H9 (cell line): ENCODE data around the gene TAT. TPM values are rescaled to one million over a fixed set of nuclear protein-coding genes. Genes with fewer than 3 reads are reported as not detected.

ENCODE experiments used
- DNase-seq: peaks from one replicate; pipeline ENCODE4 v3.0.0-alpha.2; 2017
- H2AFZ ChIP-seq: one replicate; pipeline ENCODE4 v1.6.1; 2013; ENCODE audit warnings: mild to moderate bottlenecking, low read length, control low read depth, moderate library complexity
- H2AK5ac ChIP-seq: 2 replicates; pipeline ENCODE4 v1.6.1; 2013; ENCODE audit warnings: low read length, control low read depth, mixed read lengths; ENCODE audit not compliant: insufficient read length
- H2BK120ac ChIP-seq: one replicate; pipeline ENCODE4 v1.6.1; 2013; ENCODE audit warnings: low read depth, mild to moderate bottlenecking, low read length, control low read depth, inconsistent platforms; ENCODE audit not compliant: poor library complexity, severe bottlenecking
- H2BK12ac ChIP-seq: 2 replicates; pipeline ENCODE4 v1.6.1; 2013; ENCODE audit warnings: low read length, control low read depth, mixed read lengths, low read depth; ENCODE audit not compliant: insufficient read length
- H2BK15ac ChIP-seq: 2 replicates; pipeline ENCODE4 v1.6.1; 2013; ENCODE audit warnings: low read depth, low read length, control low read depth
- H2BK20ac ChIP-seq: one replicate; pipeline ENCODE4 v1.6.1; 2013; ENCODE audit warnings: low read depth, mild to moderate bottlenecking, low read length, control low read depth, inconsistent platforms; ENCODE audit not compliant: poor library complexity, severe bottlenecking
- H2BK5ac ChIP-seq: 2 replicates; pipeline ENCODE4 v1.6.1; 2013; ENCODE audit warnings: low read length, control low read depth, mixed read lengths; ENCODE audit not compliant: insufficient read length
- H3K14ac ChIP-seq: 2 replicates; pipeline ENCODE4 v1.6.1; 2013; ENCODE audit warnings: low read length, control low read depth; ENCODE audit not compliant: insufficient read depth
- H3K18ac ChIP-seq: 2 replicates; pipeline ENCODE4 v1.6.1; 2013; ENCODE audit warnings: low read depth, mild to moderate bottlenecking, mixed read lengths, low read length, control low read depth; ENCODE audit not compliant: insufficient read length
- H3K23ac ChIP-seq: 2 replicates; pipeline ENCODE4 v1.6.1; 2013; ENCODE audit warnings: low read length, control low read depth, mixed read lengths, low read depth; ENCODE audit not compliant: insufficient read length
- H3K23me2 ChIP-seq: 2 replicates; pipeline ENCODE4 v1.6.1; 2013; ENCODE audit warnings: low read depth, mild to moderate bottlenecking, mixed read lengths, low read length, control low read depth; ENCODE audit not compliant: insufficient read length, poor library complexity, severe bottlenecking
- H3K27ac ChIP-seq: 2 replicates; pipeline ENCODE4 v1.5.1; 2013; ENCODE audit warnings: low read length, control low read depth, mixed read lengths, low read depth; ENCODE audit not compliant: insufficient read length
- H3K27me3 ChIP-seq: 2 replicates; pipeline ENCODE4 v1.6.1; 2013; ENCODE audit warnings: low read length, control low read depth, inconsistent platforms; ENCODE audit not compliant: insufficient read depth
- H3K4ac ChIP-seq: 2 replicates; pipeline ENCODE4 v1.6.1; 2013; ENCODE audit warnings: low read depth, mild to moderate bottlenecking, control low read depth, inconsistent platforms, low read length, moderate library complexity
- H3K4me1 ChIP-seq: 2 replicates; pipeline ENCODE4 v1.6.1; 2013; ENCODE audit warnings: low read length, control low read depth, inconsistent platforms; ENCODE audit not compliant: insufficient read depth
- H3K4me2 ChIP-seq: 2 replicates; pipeline ENCODE4 v1.6.1; 2013; ENCODE audit warnings: low read length, control low read depth, mixed read lengths; ENCODE audit not compliant: insufficient read length, insufficient read depth
- H3K56ac ChIP-seq: 2 replicates; pipeline ENCODE4 v1.6.1; 2013; ENCODE audit warnings: low read depth, mild to moderate bottlenecking, mixed read lengths, low read length, control low read depth; ENCODE audit not compliant: insufficient read length
- H3K79me1 ChIP-seq: 2 replicates; pipeline ENCODE4 v1.6.1; 2013; ENCODE audit warnings: low read depth, mild to moderate bottlenecking, moderate library complexity, low read length, control low read depth, inconsistent platforms; ENCODE audit not compliant: insufficient read depth, poor library complexity, severe bottlenecking
- H3K79me2 ChIP-seq: 2 replicates; pipeline ENCODE4 v1.6.1; 2013; ENCODE audit warnings: low read length, control low read depth, inconsistent platforms; ENCODE audit not compliant: insufficient read depth
- H3K9ac ChIP-seq: 2 replicates; pipeline ENCODE4 v1.6.1; 2013; ENCODE audit warnings: low read length, control low read depth, mixed read lengths; ENCODE audit not compliant: insufficient read length; ENCODE audit errors: extremely low read depth
- H3K9me3 ChIP-seq: one replicate; pipeline ENCODE4 v1.6.1; 2013; ENCODE audit warnings: low read depth, low read length, inconsistent platforms; ENCODE audit not compliant: control insufficient read depth
- H3T11ph ChIP-seq: one replicate; pipeline ENCODE4 v1.6.1; 2013; ENCODE audit warnings: mild to moderate bottlenecking, low read length, control low read depth, inconsistent platforms
- H4K20me1 ChIP-seq: one replicate; pipeline ENCODE4 v1.6.1; 2013; ENCODE audit not compliant: control insufficient read depth, insufficient read length, insufficient read depth
- H4K5ac ChIP-seq: 2 replicates; pipeline ENCODE4 v1.6.1; 2013; ENCODE audit warnings: low read depth, mild to moderate bottlenecking, mixed read lengths, low read length, control low read depth; ENCODE audit not compliant: insufficient read length
- H4K8ac ChIP-seq: replicated peaks from 2 replicates; pipeline ENCODE4 v1.6.1; 2013; ENCODE audit warnings: low read length, control low read depth, mixed read lengths, low read depth; ENCODE audit not compliant: insufficient read length
- H4K91ac ChIP-seq: 2 replicates; pipeline ENCODE4 v1.6.1; 2013; ENCODE audit warnings: low read depth, mild to moderate bottlenecking, moderate library complexity, mixed read lengths, low read length, control low read depth; ENCODE audit not compliant: insufficient read length
- H3K27ac Mint-ChIP-seq, 3 experiments: 2 replicates in 2 of 3; 3 replicates in 1 of 3; pipeline ENCODE4 v1.8.0; 2020 to 2021; ENCODE audit warnings: mixed read lengths in 3 of 3, mild to moderate bottlenecking in 1 of 3, moderate library complexity in 1 of 3
- H3K27me3 Mint-ChIP-seq: 2 replicates; pipeline ENCODE4 v1.8.0; 2021; ENCODE audit warnings: low read depth, mild to moderate bottlenecking, moderate library complexity, mixed read lengths
- H3K36me3 Mint-ChIP-seq, 3 experiments: 2 replicates in 2 of 3; 3 replicates in 1 of 3; pipeline ENCODE4 v1.8.0; 2020 to 2021; ENCODE audit warnings: low read depth in 3 of 3, mixed read lengths in 3 of 3; ENCODE audit not compliant: insufficient read depth in 1 of 3
- H3K4me1 Mint-ChIP-seq, 2 experiments: 2 replicates each; pipeline ENCODE4 v1.8.0; 2020; ENCODE audit warnings: mixed read lengths in 2 of 2
- H3K4me3 Mint-ChIP-seq, 2 experiments: 2 replicates in 1 of 2; 3 replicates in 1 of 2; pipeline ENCODE4 v1.8.0; 2020 to 2021; ENCODE audit warnings: mild to moderate bottlenecking in 2 of 2, mixed read lengths in 2 of 2, moderate library complexity in 1 of 2
- H3K9me3 Mint-ChIP-seq, 2 experiments: 2 replicates in 1 of 2; 3 replicates in 1 of 2; pipeline ENCODE4 v1.8.0; 2020; ENCODE audit warnings: mild to moderate bottlenecking in 2 of 2, mixed read lengths in 2 of 2, moderate library complexity in 1 of 2
- WGBS: extraction: QIAGEN DNeasy Blood & Tissue Kit; methylation state at CpG from one replicate; pipeline ENCODE4 v1.1.7; 2013; ENCODE audit warnings: missing lambda C conversion rate, low lambda C conversion rate, mixed read lengths; ENCODE audit not compliant: insufficient read length; ENCODE audit errors: extremely low coverage; 5-methylcytosine and 5-hydroxymethylcytosine counted together
- total RNA-seq: library from RNA; stranded (reverse); gene quantifications from 2 replicates; pipeline ENCODE4 v1.2.1, GENCODE V29; 2021
- TF ChIP-seq, protein P1 (sequence below): fragments of 200-600 bp; sonication (generic); conservative IDR thresholded peaks from 3 replicates; pipeline ENCODE4 v1.8.0; 2021; ENCODE audit warnings: antibody characterized with exemption, mild to moderate bottlenecking

TAT gene
- total RNA-seq, 1 experiment from 2014 or later: not detected

DNA sequence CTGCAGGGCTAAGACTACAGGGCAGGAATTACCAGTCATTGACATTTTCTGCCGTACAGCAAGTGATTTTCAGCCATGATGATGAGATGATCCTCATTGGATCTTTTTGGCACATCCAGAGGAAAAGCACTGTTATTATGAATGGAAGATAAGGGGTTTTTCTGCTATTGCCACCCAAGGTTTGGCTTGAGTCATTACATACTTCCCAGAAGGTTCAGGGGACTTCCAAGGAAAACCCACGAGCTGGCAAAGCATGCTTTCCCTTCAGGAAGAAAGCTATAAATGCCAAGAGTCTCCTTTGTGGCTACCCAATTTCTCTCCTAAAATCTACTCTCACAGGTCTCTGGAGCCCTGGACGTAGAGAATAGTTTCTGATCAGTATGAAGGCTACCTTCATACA, 44.5 kb downstream of the TAT start:
- Histone ChIP-seq H3K9me3 (no peaks in the 10 kb centered on the region), H3T11ph (no peak overlapping the region), H3K18ac (no peak overlapping the region), H3K27me3 (no peaks in the 10 kb centered on the region), H3K4ac (no peak overlapping the region), H2BK20ac (no peak overlapping the region), H2BK120ac (no peak overlapping the region), H2BK15ac (no peak overlapping the region), H3K27ac (no peak overlapping the region), H4K91ac (no peak overlapping the region), H2BK12ac (no peak overlapping the region), H3K9ac (no peak overlapping the region), H4K8ac (no peak overlapping the region), H4K20me1 (no peaks in the 10 kb centered on the region), H3K56ac (no peak overlapping the region), H2AK5ac (no peak overlapping the region), H3K79me2 (no peaks in the 10 kb centered on the region), H2BK5ac (no peak overlapping the region), H3K23me2 (no peaks in the 10 kb centered on the region), H4K5ac (no peak overlapping the region), H3K23ac (no peak overlapping the region), H3K4me2 (no peak overlapping the region), H2AFZ (no peak overlapping the region), H3K14ac (no peak overlapping the region), H3K79me1 (no peaks in the 10 kb centered on the region), H3K4me1 (no peaks in the 10 kb centered on the region)
- H3K36me3 Mint-ChIP-seq: no peaks in the 10 kb centered on the region
- no peaks in the 10 kb centered on the region for H3K27me3 Mint-ChIP-seq
- no peaks in the 10 kb centered on the region for H3K9me3 Mint-ChIP-seq
- TF ChIP-seq, protein P1, sequence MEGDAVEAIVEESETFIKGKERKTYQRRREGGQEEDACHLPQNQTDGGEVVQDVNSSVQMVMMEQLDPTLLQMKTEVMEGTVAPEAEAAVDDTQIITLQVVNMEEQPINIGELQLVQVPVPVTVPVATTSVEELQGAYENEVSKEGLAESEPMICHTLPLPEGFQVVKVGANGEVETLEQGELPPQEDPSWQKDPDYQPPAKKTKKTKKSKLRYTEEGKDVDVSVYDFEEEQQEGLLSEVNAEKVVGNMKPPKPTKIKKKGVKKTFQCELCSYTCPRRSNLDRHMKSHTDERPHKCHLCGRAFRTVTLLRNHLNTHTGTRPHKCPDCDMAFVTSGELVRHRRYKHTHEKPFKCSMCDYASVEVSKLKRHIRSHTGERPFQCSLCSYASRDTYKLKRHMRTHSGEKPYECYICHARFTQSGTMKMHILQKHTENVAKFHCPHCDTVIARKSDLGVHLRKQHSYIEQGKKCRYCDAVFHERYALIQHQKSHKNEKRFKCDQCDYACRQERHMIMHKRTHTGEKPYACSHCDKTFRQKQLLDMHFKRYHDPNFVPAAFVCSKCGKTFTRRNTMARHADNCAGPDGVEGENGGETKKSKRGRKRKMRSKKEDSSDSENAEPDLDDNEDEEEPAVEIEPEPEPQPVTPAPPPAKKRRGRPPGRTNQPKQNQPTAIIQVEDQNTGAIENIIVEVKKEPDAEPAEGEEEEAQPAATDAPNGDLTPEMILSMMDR: no peak
- no peak overlapping the region for H3K4me3 Mint-ChIP-seq
- DNase-seq: no peak
- WGBS: no CpG with 5 or more reads among the region's 3 CpGs
- H3K4me1 Mint-ChIP-seq: peaks cover 0 to 2% of the 10 kb centered on the region in 2 experiments; a peak in 1 of 4 replicates
- H3K27ac Mint-ChIP-seq: no peak overlapping the region
